ENCODE results near the gene RPS6KL1. TPM values are rescaled to one million over a fixed set of nuclear protein-coding genes. Genes with fewer than 3 reads are reported as not detected.
"Not testable (repeated sequence)": the region's sequence is repeated elsewhere in the genome, so short reads cannot be mapped to it uniquely, and the experiment has no call there.

RPS6KL1 gene
- polyA plus RNA-seq, 12 donors = 3.9 to 15.7 (median 9.9) TPM; not detected in 1

DNA sequence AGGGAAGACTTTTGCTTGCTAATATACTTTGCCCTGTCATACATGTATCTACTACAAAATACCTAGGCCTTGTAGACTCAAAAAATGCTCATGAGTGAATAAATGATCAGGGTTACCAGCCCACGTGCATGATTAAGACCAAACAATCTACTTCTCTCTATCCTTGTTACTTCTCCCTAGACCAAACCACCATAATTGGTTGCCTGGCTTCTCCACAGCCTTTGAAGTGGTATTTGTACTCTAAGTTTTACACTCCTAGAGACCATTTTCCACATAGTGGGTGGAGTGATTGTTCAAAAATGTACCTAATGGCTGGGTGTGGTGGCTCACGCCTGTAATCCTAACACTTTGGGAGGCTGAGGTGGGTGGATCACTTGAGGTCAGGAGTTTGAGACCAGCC, 14.1 kb upstream of the RPS6KL1 start:
- no peak for DNase-seq

DNA sequence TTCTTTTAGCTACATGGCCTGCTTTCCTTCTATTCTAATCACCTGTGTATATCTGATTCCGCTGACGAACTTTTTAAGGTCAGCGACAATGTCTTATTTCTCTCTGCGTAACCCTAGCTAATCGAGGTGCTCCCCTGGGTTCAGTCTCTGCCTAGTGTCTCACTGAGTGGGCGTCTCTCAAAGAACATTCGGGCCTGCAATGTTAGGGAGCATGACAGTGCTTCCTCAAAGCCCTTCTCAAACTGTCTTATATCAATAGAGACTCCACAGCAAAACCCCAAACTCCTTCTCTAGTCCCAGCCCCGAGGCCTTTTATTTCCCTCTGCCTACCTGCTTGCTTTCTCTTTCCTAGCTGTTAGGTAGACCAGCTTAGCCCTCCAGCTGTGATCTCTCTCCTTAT, 13.7 kb upstream of the RPS6KL1 start:
- DNase-seq = no peak

- DNase-seq = no peak
These were observed 13.1 kb upstream of the RPS6KL1 start for GRCh38 chr14:74936151-74936550.

DNA sequence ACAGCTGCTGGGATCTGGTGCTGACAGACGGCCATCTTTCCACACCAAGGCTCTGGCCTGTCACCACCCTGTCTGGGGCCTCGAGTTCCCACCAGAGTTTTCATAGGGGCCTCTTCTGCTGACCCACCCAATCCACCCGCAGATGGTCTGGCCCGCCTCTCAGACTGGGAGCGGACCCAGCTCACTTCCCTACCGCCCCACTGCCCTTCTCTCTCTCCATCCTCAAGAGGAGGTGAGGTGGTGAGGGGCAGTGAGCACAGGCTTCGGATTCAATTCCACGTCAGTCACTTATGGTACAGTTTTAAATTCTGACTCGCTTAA, 12.3 kb upstream of the RPS6KL1 start:
- no peak for DNase-seq

DNA sequence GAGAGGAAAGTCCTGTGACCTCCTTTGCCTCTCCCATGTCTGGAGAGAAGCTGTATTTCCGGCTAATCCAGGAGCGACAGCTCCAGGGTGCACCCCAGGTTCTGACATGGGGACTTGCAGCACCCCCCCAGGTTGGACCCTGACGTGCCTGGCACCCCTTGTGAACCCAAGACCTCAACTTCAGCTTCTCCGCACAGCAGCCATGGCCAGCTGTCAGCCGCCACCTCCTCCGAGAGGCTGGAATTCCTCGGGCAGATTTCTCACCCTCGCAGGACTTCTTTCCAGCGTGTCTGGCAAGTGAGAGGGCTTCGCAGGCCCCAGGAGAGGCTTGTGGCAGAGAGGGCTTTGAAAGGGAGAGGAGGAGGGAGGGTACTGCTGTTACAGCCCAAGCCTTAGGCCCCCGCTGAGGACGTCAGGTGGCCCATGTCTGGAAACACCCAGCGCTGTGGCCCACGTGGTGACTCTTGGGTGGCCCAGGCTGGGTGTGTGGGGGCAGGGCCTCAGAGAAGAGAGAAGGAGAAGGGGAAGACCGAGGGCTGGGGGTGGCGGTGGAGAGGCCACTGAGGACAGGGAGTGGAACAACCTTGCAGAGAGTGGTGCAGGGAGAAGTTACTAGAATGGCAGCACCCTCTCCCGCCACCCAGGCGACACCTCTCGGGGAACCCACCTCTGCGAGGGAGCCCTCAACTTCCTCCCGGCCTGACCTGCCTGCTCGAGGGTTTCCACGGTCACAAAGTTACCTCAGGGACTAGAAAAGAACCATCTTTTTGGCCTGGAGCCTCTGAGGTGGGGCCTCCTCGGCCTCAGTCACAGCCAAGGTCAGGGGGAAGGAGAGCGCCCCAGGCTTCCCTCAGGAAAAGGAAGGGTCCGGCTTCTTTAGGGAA, 11.7 kb upstream of the RPS6KL1 start:
- DNase-seq = peak; percentile 35

DNA sequence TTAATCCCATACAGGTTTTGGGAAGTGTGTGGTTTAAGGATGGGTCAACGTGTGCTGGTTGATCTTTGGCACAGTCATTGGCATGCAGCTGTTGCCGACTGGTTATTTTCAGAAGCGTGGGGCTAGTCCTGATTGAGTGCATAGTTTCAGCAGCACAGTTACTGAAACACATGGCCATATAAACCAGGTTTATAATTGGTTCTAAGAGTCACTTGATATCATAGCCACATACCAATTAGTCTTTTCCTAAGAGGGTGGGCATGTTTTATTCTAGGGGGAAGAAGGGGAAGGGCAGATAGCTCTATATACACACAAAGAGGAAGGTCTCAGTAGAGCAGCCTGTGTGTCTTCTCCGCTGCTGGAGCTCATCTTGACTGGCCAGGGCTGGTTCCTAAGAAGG, 11.0 kb upstream of the RPS6KL1 start:
- no peak for DNase-seq

DNA sequence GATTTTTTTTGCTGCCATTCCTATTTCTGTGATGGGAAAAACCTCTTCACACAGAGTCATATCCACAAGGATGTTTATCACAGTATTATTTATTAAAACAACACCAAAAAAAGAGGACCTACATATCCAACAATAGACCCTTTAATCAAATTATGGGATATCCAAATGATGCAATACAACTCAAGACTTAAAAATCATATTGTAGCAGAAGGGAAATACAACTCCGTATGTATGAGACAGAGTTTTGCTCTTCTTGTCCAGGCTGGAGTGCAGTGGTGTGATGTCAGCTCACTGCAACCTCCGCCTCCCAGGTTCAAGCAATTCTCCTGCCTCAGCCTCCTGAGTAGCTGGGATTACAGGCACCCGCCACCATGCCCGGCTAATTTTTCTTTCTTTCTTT, 9.9 kb upstream of the RPS6KL1 start:
- not testable (repeated sequence) for DNase-seq

GRCh38 chr14:74932401-74932901, 9.4 kb upstream of the RPS6KL1 start:
- peak; percentile 90 for DNase-seq

DNA sequence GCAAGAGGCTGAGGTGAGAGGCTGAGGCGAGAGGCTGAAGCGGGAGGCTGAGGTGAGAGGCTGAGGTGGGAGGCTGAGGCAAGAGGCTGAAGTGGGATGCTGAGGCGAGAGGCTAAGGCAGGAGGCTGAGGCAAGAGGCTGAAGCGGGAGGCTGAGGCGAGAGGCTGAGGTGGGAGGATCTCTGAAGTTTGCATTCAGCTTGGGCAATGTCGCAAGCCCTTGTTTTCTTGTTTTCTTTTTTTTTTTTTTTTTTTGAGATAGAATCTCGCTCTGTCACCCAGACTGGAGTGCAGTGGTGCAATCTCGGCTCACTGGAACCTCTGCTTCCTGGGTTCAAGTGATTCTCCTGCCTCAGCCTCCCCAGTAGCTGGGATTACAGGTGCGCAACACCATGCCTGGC, 8.7 kb upstream of the RPS6KL1 start:
- not testable (repeated sequence) for DNase-seq

DNA sequence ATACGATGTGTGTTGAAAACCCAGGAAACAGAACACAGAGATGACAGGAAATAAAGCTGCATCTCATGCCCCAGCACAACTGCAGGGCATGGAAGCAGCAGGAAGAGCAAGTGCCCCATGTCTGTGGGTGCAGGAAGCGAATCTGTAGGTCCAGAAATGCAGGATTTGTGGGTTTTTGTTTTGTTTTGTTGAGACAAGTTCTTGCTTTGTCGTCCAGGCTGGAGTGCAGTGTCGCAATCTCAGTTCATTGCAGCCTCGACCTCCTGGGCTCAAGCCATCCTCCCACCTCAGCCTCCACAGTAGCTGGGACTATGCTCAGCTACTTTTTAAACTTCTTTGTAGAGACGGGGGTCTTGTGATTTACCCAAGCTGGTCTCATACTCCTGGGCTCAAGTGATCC, 6.2 kb upstream of the RPS6KL1 start:
- no peak for DNase-seq

DNA sequence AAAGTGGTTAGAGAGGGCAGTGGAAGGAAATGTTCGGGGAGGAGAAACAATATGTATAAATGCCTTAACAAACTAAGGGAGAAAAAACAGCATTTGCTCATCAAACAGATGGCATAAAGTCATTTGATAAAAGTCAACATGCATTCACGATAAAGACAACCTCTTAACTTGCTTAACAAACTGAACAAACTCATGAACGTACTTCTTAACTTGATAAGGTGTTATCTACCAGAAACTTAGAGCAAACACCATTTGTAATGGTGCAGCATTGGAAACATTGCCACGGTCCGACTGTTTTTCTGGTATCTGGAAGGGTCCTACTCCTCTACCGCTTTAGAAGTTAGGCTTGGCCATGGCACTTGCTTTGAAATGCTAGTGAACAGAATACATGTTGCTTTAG, 4.2 kb upstream of the RPS6KL1 start:
- DNase-seq = no peak

DNA sequence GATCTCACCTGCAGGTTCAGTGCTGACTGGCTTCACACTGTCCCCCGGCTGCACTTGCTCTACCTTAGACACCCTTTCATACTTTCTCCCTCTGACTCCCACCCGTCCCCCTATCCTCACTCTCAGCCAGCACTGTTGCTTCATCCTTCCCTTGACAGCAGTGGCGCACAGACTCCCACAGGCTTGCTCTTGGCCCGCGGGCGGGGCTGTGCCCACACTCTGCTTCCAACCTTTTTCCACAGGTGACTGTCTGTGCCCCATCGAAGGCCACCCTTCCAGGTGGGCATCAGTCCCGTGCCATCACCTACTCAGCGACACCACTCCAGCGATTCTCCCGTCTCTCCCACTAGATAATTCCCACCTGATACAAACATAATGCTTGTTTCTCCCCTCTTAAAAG, 1.0 kb upstream of the RPS6KL1 start:
- DNase-seq = no peak

- no peak for DNase-seq
These were observed 891 bp downstream of the RPS6KL1 start for GRCh38 chr14:74921987-74922751.

- DNase-seq = no peak
These were observed 1.9 kb downstream of the RPS6KL1 start for GRCh38 chr14:74921053-74921620.

GRCh38 chr14:74920281-74920680, 2.8 kb downstream of the RPS6KL1 start:
- no peak for DNase-seq

DNA sequence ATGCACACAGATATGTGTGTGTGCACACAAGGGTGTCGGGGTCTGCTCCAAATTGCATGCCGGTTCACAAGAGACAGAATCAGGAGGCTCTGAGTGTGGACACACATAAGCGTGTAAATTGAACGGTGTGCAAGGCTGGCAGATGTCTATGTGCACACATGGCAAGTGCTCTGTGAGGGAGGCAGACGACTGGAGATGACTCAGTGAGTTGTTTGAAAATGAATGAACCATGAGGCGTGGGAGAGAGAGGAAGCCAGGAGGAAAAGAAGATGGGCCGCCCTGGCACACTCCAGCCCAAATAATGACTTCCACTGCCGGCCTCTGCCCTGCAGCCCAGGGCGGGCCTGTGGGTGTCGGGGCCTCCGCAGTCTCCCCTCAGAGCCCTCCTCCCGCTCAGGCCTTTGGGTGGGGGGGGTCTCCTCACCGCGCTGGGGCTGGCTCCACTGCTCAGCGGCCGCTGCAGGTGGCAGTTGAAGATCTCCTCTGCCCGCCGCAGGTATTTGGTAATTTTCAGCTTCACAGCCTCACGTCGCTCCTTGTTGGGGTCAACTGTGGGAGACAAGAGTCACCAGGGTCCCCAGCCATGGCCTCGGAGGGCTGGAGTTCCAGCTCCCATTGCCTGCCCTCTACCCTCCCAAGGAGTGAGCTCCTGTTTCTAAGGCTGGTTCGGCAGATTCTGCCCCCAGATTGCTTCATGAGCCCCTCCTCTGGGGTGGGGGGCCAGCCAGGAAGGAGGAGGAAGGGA, 3.5 kb downstream of the RPS6KL1 start:
- DNase-seq = no peak

- DNase-seq = no peak
These were observed 4.7 kb downstream of the RPS6KL1 start for GRCh38 chr14:74918380-74918779.

GRCh38 chr14:74917646-74918081, 5.4 kb downstream of the RPS6KL1 start:
- peak; percentile 65 for DNase-seq

DNA sequence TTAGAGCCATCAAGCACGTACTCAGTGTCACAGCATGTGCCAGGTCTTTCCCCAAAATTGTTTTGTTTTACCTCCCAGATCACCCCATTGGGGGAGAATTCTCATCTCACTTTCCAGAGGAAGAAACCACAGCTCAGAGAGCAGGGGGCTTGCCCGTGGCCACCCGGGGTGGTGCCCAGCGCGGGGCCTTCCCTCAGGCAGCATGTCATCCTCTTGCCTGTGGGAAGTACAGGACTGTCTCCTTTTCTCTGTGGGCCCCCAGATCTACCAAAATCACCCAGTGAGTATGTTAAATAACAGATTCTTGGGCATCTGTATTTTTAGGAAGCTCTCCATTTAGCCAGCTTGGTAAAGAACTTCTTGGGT, 5.9 kb downstream of the RPS6KL1 start:
- DNase-seq = no peak

- no peak for DNase-seq
These were observed 7.2 kb downstream of the RPS6KL1 start for GRCh38 chr14:74915826-74916225.

DNA sequence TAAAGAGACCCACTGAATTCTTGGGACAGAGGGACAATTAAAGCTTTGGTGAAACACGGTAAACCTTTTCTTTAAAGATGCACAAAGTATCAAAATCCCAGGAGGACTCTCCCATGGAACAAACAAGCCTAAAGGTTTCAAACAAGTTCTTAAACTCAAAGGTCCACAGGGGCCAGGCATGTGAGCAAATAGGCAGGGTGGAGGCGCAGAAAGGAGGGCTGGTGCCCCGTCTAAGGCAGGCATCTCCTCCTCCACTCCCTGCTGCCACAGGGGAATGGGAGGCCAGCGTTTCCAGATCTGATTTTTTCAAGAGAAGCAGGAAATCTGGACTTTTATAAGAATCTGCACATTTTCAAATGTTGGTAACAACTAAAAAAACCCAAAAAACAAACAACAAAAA, 7.6 kb downstream of the RPS6KL1 start:
- DNase-seq = no peak

GRCh38 chr14:74913986-74914573, 9.0 kb downstream of the RPS6KL1 start:
- DNase-seq = peak; percentile 86
